DOHH2 (cell line): ENCODE results near the gene MOGAT1.

ENCODE experiments used
- H3F3A ChIP-seq: fragments of 200-600 bp; sonication (generic), shearing (Covaris generic); 2 replicates; pipeline ENCODE4 v1.6.0; 2016; ENCODE audit warnings: antibody characterized with exemption, mild to moderate bottlenecking; ENCODE audit not compliant: control insufficient read depth, insufficient read depth
- H3K27ac ChIP-seq: fragments of 200-600 bp; sonication (generic); 2 replicates; pipeline ENCODE4 v1.5.1; 2014; ENCODE audit warnings: low read depth, mild to moderate bottlenecking, low read length, moderate library complexity
- H3K27me3 ChIP-seq: fragments of 200-600 bp; sonication (generic); 2 replicates; pipeline ENCODE4 v1.6.1; 2014; ENCODE audit warnings: mild to moderate bottlenecking, low read length, mixed read lengths; ENCODE audit not compliant: control insufficient read depth
- H3K36me3 ChIP-seq: fragments of 200-600 bp; sonication (generic); 2 replicates; pipeline ENCODE4 v1.6.1; 2014; ENCODE audit warnings: mild to moderate bottlenecking, low read length, moderate library complexity, mixed read lengths; ENCODE audit not compliant: control insufficient read depth
- H3K4me1 ChIP-seq: fragments of 200-600 bp; sonication (generic); 2 replicates; pipeline ENCODE4 v1.6.1; 2014; ENCODE audit warnings: mild to moderate bottlenecking, low read length, mixed read lengths; ENCODE audit not compliant: control insufficient read depth
- H3K4me2 ChIP-seq: fragments of 200-600 bp; sonication (generic); 2 replicates; pipeline ENCODE4 v1.6.0; 2014; ENCODE audit warnings: mild to moderate bottlenecking, low read length, moderate library complexity
- H3K4me3 ChIP-seq: fragments of 200-600 bp; sonication (generic); 2 replicates; pipeline ENCODE4 v1.5.1; 2014; ENCODE audit warnings: mild to moderate bottlenecking, low read length, mixed read lengths
- H3K79me2 ChIP-seq: fragments of 200-600 bp; sonication (generic); 2 replicates; pipeline ENCODE4 v1.6.1; 2014; ENCODE audit warnings: mild to moderate bottlenecking, low read length, mixed read lengths; ENCODE audit not compliant: control insufficient read depth
- H3K9me2 ChIP-seq: fragments of 200-600 bp; sonication (generic); replicated peaks from 2 replicates; pipeline ENCODE4 v1.6.1; 2014; ENCODE audit warnings: mild to moderate bottlenecking, low read length, mixed read lengths; ENCODE audit not compliant: control insufficient read depth
- H3K9me3 ChIP-seq: fragments of 200-600 bp; sonication (generic); 2 replicates; pipeline ENCODE4 v1.6.1; 2014; ENCODE audit warnings: antibody characterized with exemption, low read length, mixed read lengths; ENCODE audit not compliant: control insufficient read depth, insufficient read depth
- H4K20me1 ChIP-seq: fragments of 200-600 bp; sonication (generic); 2 replicates; pipeline ENCODE4 v1.6.0; 2014; ENCODE audit warnings: low read depth, mild to moderate bottlenecking, antibody characterized with exemption, low read length, moderate library complexity; ENCODE audit not compliant: control insufficient read depth, insufficient read depth
- CTCF ChIP-seq: fragments of 200-600 bp; sonication (generic); IDR thresholded peaks from one replicate; pipeline ENCODE4 v1.5.1; 2014; ENCODE audit warnings: antibody characterized with exemption, mild to moderate bottlenecking, low read depth, low read length; ENCODE audit not compliant: poor library complexity, severe bottlenecking
- EZH2phosphoT487 ChIP-seq: fragments of 200-600 bp; sonication (generic); IDR thresholded peaks from 2 replicates; pipeline ENCODE4 v1.6.1; 2017; ENCODE audit warnings: borderline replicate concordance, mild to moderate bottlenecking, antibody characterized with exemption, low read length, moderate library complexity, mixed read lengths

MOGAT1 gene

GRCh38 chr2:222701233-222701632, 29.8 kb downstream of the MOGAT1 start:
- no peaks in the 10 kb centered on the region for H3K4me1 ChIP-seq

GRCh38 chr2:222701721-222702131, 30.3 kb downstream of the MOGAT1 start:
- TF ChIP-seq CTCF (no peak), EZH2phosphoT487 (no peak)
- Histone ChIP-seq H3K36me3 (no peaks in the 10 kb centered on the region), H3K4me3 (no peak overlapping the region), H4K20me1 (no peaks in the 10 kb centered on the region), H3K27ac (no peak overlapping the region), H3K9me3 (no peaks in the 10 kb centered on the region), H3K79me2 (no peaks in the 10 kb centered on the region), H3K4me1 (peaks cover 4% of the 10 kb centered on the region), H3K9me2 (no peaks in the 10 kb centered on the region), H3F3A (no peaks in the 10 kb centered on the region), H3K4me2 (no peak overlapping the region), H3K27me3 (peaks cover 4% of the 10 kb centered on the region)

More at GRCh38 chr2:222701233-222701632, 29.8 kb downstream of the MOGAT1 start:
- Histone ChIP-seq H3K79me2 (no peaks in the 10 kb centered on the region), H3F3A (no peaks in the 10 kb centered on the region), H3K4me3 (no peak overlapping the region), H3K9me3 (no peaks in the 10 kb centered on the region), H3K36me3 (no peaks in the 10 kb centered on the region), H3K27me3 (peaks cover 4% of the 10 kb centered on the region), H3K9me2 (no peaks in the 10 kb centered on the region), H4K20me1 (no peaks in the 10 kb centered on the region), H3K27ac (no peak overlapping the region), H3K4me2 (no peak overlapping the region)
- TF ChIP-seq CTCF (no peak), EZH2phosphoT487 (no peak)

DNA sequence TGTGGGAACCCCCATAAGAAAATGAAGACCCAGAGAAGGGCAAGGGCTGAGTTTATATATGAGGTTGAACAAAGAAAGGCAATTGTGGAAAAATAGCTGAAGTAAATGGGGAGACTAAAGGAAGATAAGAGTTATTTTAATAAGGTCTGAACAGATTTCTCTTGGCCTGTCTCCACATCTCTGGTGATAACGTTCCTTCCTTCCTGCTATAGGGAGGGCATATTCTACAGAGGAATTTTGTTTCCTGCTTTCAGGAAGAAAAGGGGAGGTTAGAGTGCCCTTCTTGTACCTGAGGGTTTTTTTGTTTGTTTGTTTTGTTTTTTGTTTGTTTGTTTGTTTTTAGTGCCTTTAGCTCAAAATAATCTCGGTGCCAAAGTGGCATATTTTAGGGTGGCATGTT, 31.6 kb downstream of the MOGAT1 start:
- Histone ChIP-seq H3K9me3 (no peaks in the 10 kb centered on the region), H3K4me2 (no peak overlapping the region), H3K4me1 (peaks cover 18% of the 10 kb centered on the region), H3K36me3 (no peaks in the 10 kb centered on the region), H3K9me2 (no peaks in the 10 kb centered on the region), H3K27ac (no peak overlapping the region), H3K27me3 (peaks cover 4% of the 10 kb centered on the region), H3K4me3 (no peak overlapping the region), H4K20me1 (no peaks in the 10 kb centered on the region), H3F3A (no peaks in the 10 kb centered on the region), H3K79me2 (no peaks in the 10 kb centered on the region)
- no peak for TF ChIP-seq CTCF
- no peak for TF ChIP-seq EZH2phosphoT487
